ENCODE results near the gene DNER.

DNA sequence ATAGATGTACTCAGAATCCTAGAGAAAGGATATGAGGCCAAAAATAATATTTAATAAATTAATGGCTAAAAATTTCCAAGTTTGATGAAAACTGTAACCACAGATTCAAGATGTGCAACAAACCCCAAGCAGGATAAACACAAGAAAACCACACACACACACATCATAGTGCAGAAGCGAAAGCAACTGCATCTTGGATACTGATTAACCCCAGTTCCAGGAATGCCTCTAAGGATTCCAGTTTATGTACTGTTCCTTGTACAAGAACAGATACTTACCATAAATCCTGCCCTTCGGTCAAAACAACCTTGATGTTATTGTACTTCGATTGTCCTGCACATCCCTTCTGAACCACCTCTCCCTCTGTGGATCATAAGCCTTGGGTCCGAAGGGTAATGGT lies 320.4 kb downstream of the DNER start:
- TF ChIP-seq CTCF (IDR thresholded peaks at IDR 0.05; ENCODE audit: low read depth, low read length, missing input control), result no peak
- TF ChIP-seq RAD21 (IDR thresholded peaks at IDR 0.05), result no peak
- no peak for TF ChIP-seq JUND (IDR thresholded peaks at IDR 0.05)
- TF ChIP-seq, protein P1, sequence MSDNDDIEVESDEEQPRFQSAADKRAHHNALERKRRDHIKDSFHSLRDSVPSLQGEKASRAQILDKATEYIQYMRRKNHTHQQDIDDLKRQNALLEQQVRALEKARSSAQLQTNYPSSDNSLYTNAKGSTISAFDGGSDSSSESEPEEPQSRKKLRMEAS (IDR thresholded peaks at IDR 0.05), result no peak
- no peak for TF ChIP-seq GABPA (IDR thresholded peaks at IDR 0.05 in 1 of 2, conservative IDR thresholded peaks at IDR 0.05 in 1 of 2)
- no peak for TF ChIP-seq TAF1 (conservative IDR thresholded peaks at IDR 0.05)
- no peak for TF ChIP-seq RXRA (IDR thresholded peaks at IDR 0.05)
- no peak for TF ChIP-seq ATF3 (IDR thresholded peaks at IDR 0.05)
